ENCODE data around the gene TUBGCP5.
A peak's percentile ranks its signal among the peaks of the same experiment; 100 is the strongest.
"Not testable (repeated sequence)": the region's sequence is repeated elsewhere in the genome, so short reads cannot be mapped to it uniquely, and the experiment has no call there.

Gene TUBGCP5

DNA sequence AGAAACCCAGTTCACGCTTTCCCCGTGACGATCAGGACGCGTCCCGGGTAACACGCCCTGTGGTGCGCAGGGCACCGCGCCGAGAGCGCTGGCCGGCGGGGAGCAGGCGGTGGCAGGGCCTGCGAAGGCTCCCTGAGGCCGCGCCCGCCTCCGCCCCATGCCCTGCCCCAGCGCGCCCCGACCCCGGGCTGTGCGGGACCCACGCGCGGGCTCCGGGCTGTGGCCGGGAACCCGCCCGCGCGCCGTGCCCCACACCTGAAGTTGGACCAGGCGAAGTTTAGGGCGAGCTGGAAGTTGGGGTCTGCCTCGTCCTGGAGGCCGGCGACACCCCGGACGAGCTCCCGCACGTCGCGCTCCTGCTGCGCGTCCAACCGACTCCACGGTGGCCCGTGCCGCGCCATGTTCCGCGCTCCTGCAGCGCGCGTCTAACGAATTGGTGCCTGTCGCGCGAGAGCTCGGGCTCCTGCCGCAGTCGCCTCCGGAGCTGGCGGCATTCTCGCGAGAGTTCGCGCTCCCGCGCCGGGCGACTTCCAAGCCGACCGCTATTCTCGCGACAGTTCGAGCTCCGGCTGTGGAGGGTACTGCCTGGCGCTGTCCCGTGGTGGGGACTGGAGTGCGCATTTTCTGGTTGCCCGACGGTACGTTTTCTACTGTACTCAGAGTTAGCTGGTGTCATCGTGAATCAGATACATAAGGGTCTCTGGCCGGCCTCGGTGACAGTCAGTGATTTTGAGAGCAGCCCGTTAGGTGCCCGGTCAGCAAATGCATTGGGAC, at the start of gene TUBGCP5:
Gene TUBGCP5, minus strand, starts transcription at position 427 of the 774 bp plus-strand sequence. Its CDS starts 26 bp downstream, at position 401.
- peak; percentile 97 for DNase-seq

DNA sequence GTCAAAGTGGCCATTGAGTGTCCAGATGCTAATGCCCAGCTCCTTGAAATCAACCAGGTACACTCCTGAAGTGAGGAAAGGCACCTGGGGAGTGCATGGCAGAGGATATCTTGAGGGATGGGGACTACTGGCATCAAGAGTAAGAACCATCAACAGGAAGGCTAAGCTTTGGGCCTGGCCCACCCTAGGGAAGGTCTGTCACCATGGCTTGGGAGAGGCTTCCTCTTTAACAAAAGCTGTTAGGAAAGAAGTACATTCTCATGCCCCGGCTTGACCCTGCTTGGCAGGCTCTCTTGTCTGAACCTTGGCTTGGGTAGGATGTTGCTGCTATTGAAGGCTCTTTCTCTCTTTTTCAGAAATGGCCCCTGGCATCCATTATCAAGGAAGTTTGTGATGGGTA, 43.7 kb upstream of the TUBGCP5 start:
- DNase-seq = no peak

DNA sequence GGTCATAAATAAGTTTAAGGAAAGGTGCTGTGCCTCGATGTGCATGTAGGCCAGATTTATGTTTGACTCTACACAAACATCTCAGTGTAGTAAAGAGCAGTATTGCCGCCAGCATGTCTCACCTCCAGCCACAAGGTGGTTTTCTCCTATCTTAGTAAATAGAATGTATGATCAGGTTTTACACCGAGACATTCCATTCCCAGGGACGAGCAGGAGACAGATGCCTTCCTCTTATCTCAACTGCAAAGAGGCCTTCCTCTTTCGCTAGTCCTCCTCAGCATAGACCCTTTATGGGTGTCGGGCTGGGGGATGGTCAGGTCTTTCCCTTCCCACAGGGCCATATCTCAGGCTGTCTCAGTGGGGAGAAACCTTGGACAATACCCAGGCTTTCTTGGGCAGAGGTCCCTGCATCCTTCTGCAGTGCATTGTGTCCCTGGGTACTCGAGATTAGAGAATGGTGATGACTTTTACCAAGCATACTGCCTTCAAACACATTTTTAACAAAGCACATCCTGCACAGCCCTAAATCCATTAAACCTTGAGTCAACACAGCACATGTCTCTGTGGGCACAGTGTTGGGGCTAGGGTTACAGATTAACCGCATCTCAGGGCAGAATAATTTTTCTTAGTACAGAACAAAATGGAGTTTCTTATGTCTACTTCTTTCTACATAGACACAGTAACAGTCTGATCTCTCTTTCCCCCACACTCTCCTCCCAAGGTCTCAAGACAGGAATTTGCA, 42.8 kb upstream of the TUBGCP5 start:
- not testable (repeated sequence) for DNase-seq

DNA sequence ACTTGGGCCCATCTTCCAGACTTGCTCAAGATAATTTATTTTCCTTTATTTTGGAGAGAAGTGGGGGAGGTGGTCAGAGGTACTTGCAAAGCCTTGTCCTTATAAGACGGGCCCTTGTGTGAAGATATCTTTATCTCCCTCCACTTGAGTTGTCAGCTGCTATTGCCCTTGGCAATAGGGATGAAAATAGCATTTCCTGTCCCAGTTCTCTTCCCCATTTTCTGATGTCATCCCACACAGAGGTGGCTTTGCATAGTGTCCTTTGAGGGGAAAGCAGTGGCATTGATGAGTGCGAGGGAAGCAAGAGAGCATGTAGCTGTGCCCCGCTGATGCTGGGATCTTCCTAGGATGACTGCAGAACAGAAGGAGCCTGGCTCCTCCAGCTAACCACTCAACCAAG, 41.9 kb upstream of the TUBGCP5 start:
- DNase-seq = no peak

DNA sequence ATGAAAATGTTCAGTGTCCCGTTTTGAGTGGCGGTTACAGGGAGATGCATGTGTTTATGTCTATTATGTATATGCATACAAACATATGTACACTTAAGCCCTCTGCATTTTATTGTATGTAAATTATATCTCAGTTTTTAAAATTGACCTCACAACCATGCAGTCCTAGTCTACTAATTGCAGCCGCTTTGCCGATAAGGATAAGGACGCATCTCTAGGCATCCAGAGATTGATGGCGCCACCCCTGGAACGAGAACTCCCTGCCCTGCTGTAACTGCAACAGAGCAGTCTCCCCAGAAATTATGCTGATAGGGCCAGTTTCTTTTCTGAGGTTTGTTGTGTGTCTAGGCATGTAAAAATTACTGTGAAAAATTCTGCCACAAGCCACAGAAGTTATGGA, 40.4 kb upstream of the TUBGCP5 start:
- DNase-seq = no peak

DNA sequence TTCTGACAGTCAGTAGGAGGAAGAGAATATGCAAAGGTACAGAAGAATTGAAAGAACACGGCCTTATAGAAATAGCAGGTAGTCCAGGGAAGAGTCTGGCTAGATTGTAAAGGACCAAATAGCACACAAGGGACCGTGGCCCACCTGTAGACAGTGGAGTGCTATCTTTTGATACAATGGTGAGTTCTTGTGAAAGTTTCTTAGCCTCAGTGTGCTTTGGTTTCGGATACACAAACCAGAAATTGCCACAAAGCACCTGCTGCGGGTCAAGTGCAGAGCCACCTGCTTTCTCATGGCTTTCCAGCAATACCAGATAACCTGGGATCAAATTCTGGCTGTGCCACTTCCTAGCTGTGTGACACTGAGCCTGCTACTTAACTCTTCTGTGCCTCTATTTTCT, 36.6 kb upstream of the TUBGCP5 start:
- no peak for DNase-seq

DNA sequence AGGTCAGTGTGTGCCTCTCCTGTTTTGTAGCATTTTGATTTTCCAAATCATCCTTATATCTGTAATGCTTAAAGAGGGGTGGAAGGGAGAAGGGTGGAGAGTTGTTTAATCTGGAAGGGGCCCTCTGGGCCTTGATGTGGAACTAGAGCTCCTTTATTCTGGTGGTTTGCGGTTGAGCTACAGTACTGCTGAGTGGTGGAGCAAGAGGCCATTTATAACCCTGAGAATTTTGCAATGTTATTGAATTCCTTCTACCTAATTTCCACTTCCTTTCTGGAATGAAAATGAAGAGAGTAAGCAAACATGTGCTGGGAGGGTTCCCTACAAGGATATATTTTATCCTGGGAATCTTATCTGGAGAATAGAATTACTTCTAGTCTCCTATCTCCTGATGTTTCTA, 35.3 kb upstream of the TUBGCP5 start:
- no peak for DNase-seq

DNA sequence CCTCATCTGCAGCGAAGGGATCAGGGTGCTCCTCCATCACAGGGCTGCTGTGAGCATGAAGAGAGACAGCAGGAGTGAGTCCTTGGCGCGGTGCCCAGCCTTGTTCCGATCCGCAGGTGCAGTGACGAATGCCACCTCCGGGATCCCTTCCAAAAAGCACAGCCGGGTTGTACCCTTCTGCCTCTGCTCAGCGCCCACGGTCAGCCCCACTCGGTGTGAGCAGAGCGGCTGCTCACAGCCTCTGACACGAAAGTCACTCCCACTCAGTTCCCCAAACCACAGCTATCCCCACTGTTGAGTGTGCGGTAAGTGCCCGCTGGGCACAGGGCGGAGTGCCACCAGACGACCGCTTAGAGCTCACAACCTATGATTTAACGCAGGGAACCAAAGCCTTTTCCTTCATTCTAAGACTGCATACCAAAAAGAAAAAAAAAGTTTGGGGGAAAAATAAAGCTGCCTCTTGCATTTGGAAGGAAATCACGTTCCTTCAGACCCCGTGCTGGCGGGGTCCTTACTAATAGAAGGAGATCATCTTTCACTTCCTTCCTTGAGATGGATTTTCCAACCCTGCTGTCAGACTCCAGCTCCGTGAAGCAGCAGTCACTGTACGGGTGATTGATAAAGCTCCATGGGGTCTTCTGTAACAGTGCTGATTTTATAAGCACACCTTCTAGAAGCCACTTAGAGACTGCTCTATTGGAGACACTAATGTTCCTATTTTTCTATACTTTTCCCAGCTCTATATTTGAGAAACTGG, 34.7 kb upstream of the TUBGCP5 start:
- no peak for DNase-seq

DNA sequence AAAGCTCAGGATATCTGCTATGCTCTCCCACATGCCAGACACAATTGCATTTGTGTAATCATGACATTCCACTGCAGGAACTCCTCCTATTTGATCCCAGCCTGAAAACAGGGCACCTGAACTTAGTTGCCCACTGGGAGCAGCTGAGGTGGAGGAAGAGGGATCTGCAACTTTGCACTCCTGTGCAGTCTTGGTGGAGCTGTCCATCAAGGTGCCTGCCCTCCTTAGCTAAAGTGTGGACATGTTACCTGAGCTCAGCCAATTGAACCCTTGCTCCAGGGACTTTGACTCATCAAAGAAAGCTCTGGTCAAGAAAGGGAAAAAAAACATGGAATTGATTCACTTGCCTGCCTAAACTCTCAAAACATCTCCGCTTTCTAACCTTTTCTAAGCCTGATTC, 33.3 kb upstream of the TUBGCP5 start:
- no peak for DNase-seq

DNA sequence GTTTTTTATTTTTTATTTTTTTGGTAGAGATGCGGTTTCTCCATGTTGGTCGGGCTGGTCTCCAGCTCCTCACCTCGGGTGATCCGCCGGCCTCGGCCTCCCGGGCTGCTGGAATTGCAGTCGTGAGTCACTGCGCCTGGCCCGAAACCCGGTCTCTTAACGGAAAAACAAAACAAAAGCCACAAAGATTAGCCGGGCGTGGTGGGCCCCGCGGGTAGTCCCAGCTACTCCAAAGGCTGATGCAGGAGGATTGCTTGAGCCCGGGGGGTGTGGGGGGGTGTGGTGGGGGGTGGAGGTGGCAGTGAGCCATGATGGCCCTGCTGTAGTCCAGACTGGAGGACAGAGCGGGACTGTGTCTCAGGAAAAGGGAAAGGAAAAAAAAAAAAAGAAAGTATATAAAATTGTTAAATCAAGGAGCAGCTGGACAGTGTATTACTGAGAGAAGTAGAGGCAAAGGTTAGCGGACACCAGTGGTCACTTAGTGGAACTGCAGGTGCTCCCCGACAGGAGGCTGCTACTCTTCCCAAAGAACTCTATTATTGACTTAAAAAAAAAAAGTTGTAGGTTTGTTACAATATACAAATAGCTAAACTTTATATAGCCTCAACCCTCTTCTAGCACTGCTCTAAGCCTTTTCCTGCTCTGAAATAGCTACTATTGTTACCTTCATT, 30.3 kb upstream of the TUBGCP5 start:
- DNase-seq = no peak

DNA sequence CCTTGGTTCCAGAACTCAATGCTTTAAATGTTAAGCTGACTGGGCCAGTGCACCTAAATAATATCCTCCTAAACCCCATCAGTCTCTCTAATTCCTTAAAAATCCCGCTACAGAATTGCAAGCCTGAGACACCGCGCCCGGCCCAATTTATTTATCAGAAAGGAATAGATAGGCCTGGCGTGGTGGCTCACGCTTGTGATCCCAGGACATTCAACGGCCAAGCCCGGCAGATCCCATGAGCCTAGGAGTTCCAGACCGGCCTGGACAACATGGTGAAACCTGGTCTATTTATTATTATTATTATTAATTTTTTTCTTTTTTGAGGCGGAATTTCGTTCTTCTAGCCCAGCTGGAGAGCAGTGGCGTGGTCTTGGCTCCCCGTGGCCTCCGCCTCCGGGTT, 28.0 kb upstream of the TUBGCP5 start:
- no peak for DNase-seq

DNA sequence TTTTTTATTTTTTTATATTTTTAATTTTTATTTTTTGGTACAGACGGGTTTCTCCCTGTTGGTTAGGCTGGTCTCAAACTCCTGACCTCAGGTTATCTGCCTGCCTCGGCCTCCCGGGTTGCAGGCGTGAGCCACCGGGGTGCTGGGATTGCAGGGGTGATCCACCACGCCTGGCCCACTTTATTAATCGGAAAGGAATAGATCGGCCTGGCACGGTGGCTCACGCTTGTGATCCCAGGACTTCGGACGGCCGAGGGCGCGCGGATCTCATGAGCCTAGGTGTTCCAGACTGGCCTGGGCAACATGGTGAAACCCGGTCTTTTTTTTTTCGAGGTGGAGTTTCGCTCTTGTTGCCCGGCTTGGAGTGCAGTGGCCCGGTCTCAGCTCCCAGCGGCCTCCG, 26.5 kb upstream of the TUBGCP5 start:
- no peak for DNase-seq

DNA sequence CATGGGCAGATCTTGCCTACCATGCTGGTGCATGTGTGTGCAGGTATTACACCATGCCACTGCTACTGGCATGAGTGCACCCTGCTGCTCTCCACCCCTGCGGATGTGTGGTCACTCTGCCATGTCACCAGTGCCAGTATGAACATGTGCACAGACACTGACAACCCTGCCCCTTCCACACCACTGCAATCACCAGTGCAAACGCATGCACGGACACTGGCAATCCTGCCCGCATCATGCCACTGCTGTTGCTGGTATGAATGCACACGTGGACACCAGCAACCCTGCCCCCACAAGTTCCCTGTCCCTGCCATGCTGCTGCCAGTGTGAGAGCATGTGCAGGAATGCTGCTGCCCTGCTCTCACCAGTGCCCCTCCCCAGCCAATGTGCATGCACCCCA, 24.8 kb upstream of the TUBGCP5 start:
- DNase-seq = no peak

DNA sequence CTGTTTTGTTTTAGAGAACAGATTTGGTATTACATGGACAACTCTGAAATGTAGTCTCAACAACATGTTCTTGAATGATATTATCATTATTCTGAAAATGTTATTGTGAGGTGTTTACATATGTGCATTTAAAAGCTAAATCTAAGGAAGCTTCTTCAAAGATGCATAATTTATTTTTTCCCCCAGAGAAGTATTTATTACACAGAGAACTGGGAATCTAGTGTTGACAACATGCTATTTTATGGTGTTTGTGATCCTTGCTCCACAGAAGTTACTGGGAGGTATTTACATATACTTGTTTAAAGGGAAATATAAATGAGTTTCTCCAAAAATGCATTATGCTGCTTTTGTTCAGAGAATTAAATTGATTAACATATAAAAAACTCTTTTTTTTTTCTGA, 18.3 kb upstream of the TUBGCP5 start:
- DNase-seq = no peak

DNA sequence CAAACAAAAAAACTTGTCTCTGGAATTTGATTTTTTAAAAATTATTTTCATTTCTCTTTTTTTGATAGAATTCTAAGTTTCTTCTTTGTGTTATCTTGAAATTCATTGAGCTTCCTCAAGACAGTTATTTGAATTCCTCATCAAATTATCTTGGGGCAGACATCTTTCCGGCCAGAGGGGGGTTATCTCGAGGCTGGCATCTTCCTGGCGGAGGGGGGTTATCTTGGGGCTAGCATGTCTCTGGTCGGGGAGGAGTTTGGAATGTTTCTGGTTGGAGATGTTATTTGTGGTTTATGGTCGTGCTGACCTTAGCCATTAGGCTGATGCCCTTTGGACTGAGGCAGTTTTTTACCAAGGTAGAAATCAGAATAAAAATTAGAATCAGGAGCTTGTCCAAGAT, 15.9 kb upstream of the TUBGCP5 start:
- no peak for DNase-seq

DNA sequence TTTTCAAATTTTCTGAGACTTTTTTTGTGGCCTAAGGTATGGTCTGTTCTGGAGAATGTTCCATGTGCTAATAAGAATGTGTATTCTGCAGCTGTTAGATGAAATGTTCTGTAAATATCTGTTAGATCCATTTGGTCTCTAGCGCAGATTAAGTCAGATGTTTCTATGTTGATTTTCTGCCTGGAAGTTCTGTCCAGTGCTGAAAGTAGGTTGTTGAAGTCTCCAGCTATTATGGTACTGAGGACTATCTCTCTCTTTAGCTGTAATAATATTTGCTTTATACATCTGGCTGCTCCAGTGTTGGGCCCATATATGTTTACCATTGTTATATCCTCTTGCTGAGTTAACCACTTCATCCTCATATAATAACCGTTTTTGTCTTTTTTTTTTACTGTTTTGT, 13.2 kb upstream of the TUBGCP5 start:
- no peak for DNase-seq

DNA sequence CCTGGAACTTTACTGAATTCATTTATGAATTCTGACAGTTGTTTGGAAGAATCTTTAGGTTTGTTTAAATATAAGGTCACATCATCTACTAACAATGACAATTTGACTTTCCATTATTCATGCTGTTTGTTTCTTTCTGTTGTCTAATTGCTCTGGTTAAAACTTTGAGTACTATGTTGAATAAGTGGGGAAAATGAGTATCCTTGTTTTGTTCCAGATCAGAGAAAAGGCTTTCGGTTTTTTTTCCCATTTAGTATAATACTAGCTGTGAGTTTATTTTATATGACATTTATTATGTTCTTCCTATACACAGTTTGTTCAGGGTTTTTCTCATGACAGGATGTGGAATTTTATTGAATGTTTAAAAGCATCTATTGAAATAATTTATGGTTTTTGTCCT, 11.3 kb upstream of the TUBGCP5 start:
- DNase-seq = no peak

DNA sequence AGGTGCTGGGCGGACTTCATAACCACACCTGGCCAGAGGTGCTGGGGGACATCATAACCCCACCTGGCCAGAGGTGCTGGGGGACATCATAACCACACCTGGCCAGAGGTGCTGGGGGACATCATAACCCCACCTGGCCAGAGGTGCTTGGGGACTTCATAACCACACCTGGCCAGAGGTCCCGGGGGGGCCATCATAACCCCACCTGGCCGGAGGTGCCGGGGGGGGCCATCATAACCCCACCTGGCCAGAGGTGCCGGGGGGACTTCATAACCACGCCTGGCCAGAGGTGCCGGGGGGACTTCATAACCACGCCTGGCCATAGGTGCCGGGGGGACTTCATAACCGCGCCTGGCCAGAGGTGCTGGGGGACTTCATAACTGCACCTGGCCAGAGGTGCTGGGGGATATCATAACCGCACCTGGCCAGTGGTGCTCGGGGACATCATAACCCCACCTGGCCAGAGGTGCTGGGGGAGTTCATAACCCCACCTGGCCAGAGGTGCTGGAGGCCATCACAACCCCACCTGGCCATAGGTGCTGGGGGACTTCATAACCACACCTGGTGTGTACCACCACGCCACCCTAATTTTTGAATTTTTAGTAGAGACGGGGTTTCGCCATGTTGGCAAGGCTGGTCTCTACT, 10.7 kb upstream of the TUBGCP5 start:
- DNase-seq = no peak

DNA sequence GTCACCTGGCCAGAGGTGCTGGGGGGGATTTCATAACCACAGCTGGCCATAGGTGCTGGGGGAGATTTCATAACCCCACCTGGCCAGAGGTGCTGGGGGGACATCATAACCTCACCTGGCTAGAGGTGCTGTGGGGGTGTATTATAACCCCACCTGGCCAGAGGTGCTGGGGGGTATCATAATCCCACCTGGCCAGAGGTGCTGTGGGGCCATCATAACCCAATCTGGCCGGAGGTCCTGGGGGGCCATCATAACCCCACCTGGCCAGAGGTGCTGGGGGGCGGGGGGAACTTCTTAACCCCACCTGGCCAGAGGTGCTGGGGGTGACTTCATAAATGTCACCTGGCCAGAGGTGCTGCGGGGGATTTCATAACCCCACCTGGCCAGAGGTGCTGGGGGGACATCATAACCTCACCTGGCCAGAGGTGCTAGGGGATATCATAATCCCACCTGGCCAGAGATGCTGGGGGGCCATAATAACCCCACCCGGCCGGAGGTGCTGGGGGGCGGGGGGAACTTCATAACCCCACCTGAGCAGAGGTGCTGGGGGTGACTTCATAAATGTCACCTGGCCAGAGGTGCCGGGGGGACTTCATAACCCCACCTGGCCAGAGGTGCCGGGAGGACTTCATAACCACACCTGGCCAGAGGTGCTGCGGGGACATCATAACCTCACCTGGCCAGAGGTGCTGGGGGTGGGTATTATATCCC, 9.4 kb upstream of the TUBGCP5 start:
- DNase-seq = not testable (repeated sequence)

DNA sequence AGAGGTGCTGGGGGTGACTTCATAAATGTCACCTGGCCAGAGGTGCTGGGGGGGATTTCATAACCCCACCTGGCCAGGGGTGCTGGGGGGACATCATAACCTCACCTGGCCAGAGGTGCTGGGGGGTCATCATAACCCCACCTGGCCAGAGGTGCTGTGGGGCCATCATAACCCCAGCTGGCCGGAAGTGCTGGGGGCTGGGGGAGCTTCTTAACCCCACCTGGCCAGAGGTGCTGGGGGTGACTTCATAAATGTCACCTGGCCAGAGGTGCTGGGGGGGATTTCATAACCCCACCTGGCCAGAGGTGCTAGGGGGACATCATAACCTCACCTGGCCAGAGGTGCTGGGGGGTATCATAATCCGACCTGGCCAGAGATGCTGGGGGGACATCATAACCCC, 4.6 kb upstream of the TUBGCP5 start:
- not testable (repeated sequence) for DNase-seq

DNA sequence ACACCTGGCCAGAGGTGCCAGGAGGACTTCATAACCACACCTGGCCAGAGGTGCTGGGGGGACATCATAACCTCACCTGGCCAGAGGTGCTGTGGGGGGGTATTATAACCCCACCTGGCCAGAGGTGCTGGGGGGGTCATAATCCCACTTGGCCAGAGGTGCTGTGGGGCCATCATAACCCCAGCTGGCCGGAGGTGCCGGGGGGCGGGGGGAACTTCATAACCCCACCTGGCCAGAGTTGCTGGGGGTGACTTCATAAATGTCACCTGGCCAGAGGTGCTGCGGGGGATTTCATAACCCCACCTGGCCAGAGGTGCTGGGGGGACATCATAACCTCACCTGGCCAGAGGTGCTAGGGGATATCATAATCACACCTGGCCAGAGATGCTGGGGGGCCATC, 4.2 kb upstream of the TUBGCP5 start:
- not testable (repeated sequence) for DNase-seq

DNA sequence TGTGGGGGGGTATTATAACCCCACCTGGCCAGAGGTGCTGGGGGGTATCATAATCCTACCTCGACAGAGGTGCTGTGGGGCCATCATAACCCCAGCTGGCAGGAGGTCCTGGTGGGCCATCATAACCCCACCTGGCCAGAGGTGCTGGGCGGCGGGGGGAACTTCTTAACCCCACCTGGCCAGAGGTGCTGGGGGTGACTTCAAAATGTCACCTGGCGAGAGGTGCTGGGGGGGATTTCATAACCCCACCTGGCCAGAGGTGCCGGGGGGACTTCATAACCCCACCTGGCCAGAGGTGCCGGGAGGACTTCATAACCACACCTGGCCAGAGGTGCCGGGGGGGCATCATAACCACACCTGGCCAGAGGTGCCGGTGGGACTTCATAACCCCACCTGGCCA, 2.4 kb upstream of the TUBGCP5 start:
- not testable (repeated sequence) for DNase-seq
